ENCODE data around the gene NID2.

Gene NID2

DNA sequence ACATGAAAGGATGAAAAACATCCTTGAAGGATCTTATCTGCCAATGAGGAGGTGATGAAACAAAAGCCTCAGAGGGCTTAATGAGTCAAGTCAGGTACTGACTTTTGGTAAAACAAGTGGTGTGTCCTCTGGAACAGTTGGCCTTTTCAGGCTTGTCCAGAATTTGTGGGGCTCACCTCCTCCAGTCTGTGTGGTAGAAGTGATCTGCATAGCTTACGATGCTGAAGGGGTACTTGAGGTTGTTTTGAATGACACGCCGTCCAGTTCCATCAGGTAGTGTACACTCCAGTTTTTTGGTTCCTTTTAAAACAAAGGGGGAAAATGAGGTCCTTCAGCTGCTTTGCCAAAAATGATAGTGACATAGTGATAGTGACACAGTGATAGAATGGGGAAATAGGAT, 62.5 kb downstream of the NID2 start:
- H3K27ac ChIP-seq, result no peak overlapping the region
- TF ChIP-seq CTCF (IDR thresholded peaks at IDR 0.05), result no peak
- H3K4me3 ChIP-seq, result no peak overlapping the region
- no peak for DNase-seq (ENCODE audit: low spot score)

- Histone ChIP-seq H3K27ac (no peak overlapping the region), H3K4me3 (no peak overlapping the region)
- no peak for DNase-seq (ENCODE audit: low spot score)
- no peak for TF ChIP-seq CTCF (IDR thresholded peaks at IDR 0.05)
Observed at GRCh38 chr14:52005625-52006024, 63.2 kb downstream of the NID2 start.

GRCh38 chr14:52003324-52003723, 65.5 kb downstream of the NID2 start:
- Histone ChIP-seq H3K27ac (peak overlapping the region in 1 of 2 donors; percentile 37), H3K4me3 (no peak overlapping the region)
- TF ChIP-seq CTCF (IDR thresholded peaks at IDR 0.05), result no peak
- no peak for DNase-seq (ENCODE audit: low spot score)

- no peak overlapping the region for H3K27ac ChIP-seq
- DNase-seq (ENCODE audit: low spot score), result no peak
- no peak for TF ChIP-seq CTCF (IDR thresholded peaks at IDR 0.05)
- no peak overlapping the region for H3K4me3 ChIP-seq
Observed at GRCh38 chr14:52002542-52002941, 66.3 kb downstream of the NID2 start.

- DNase-seq (ENCODE audit: low spot score), result no peak
- H3K4me3 ChIP-seq, result no peak overlapping the region
- no peak for TF ChIP-seq CTCF (IDR thresholded peaks at IDR 0.05)
- no peak overlapping the region for H3K27ac ChIP-seq
Observed at GRCh38 chr14:52000696-52001095, 68.2 kb downstream of the NID2 start.

DNA sequence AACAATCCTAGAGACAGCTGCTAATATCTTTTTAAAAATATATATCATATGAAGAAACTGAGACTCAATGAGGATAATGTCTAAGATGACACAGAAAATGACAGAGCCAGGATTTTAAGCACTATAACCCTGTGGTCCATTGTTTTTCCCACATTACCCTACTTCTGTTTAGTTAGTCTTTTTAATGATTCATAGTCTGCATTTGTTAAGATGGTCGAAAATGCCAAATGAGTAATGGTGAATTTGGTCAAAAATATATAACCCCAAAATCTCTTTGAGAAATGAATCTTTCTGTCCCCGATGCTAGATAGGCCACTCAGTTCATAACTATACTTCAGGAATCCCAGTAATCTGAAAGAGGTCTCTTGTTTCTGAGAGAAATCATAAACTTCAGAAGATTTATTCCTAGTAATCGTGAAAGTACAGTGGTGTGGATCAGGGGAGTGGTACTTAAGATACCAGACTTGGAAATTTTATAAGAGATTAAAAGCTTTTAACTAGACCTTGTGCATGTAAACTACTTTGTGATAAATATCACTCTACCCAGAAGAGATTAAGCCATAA, 68.8 kb downstream of the NID2 start:
- Histone ChIP-seq H3K27ac (no peak overlapping the region), H3K4me3 (no peak overlapping the region)
- TF ChIP-seq CTCF (IDR thresholded peaks at IDR 0.05), result no peak
- no peak for DNase-seq (ENCODE audit: low spot score)

- Histone ChIP-seq H3K27ac (no peak overlapping the region), H3K4me3 (no peak overlapping the region)
- DNase-seq (ENCODE audit: low spot score), result no peak
- TF ChIP-seq CTCF (IDR thresholded peaks at IDR 0.05), result no peak
Observed at GRCh38 chr14:51999084-51999483, 69.8 kb downstream of the NID2 start.

Measured in coronary artery (tissue), 2 donors.